Inferior parietal cortex (tissue), 1 donor: ENCODE data around the gene RAD51B.
"Not testable (repeated sequence)": the region's sequence is repeated elsewhere in the genome, so short reads cannot be mapped to it uniquely, and the experiment has no call there.

Source experiments
- DNase-seq: peaks from one replicate; pipeline ENCODE4 v3.0.0-alpha.2; 2016; ENCODE audit errors: extremely low spot score

The RAD51B gene

DNA sequence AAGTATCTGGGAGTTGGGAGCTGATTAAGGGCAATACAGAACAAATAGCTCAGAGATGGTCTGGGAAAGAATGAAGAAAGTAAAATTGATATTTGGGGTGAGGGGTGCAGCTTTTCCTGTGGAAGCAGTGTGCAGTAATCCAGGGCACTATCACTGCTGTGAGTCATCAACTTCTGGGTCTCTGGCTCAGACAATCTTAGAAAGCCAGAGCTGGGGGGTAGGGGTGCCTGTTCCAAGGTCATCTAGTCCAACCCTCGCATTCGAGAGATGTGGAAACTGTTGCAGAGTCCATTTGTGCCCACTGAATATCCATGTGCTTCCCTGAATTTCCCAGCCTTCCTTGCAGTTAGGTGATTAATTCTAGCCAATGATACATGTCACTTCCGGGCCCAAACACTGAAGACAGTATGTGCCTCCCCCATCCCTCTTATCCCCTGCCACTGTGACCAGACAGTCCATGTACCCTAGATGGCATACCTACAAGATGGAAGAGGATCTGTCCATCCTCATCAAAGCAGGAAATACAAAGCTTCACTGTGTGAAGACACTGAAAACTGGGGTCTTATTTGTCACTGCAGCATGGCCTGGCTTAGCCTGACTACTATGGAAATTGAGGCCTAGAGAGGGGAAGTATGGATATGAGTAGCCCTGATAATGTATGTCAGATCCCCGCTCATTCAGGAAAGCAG lies 921.4 kb downstream of the RAD51B start:
- no peak for DNase-seq

DNA sequence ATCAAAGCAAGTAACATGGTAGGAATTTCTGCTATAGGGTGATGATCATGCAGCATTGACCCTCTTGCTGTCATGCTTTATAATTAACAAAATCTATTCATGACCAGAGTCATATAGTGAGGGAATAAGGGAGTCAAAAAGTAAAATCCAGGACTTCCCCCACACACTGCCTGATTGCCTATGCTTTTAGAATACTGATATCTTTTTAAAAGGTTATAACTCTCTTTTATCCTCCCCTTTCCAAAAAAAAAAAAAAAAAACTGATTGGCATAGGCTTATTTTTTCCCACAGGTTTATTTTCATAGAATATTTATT lies 921.9 kb downstream of the RAD51B start:
- no peak for DNase-seq

DNA sequence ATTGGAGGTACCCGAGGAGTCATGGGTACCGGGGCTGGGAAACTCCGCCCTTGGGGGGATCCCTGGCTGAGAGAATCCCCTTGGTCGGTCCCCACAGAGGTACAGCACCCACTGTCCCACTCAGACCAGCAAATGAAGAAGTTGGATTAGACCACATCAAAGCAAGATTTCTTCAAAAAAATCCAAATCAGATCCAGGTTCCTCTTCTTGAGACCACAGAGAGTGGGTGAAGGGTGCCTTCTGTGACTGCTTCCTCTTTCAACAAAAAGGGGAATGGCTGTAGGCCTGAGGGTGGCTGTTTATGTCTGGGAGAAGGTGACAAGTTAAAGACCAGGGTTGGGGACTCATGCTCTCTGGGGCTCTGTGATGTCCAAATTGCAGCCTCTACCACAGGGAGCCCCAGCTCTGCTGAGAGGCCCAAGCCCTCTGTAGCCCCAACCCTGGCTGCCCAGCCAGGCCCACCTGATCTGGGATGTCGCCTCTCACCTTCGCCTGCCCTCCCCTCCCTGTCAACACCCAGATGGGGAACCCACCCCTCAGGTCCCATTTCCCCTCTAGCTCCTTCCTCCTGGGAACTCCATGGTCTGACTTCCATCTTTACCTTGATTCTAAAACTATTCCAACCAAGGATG lies 922.4 kb downstream of the RAD51B start:
- DNase-seq = peak; percentile 39

DNA sequence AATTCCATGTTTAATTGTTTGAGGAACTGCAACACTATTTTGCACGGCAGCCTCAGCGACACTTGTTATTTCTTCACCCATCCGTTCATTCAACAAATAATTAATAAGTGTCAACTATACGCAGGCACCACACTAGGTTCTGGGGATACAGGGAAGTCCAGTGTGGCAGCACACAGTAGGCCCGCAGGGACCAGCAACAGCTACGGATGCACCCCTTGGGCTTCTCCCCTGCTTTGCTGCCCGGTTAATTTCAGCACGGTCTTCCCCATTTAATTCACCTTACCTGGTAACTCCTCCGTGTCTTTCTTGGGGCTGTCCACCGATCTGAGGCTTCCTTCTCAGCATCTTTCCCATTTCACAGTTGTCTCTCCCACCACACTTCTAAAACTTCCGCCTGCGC lies 925.0 kb downstream of the RAD51B start:
- no peak for DNase-seq

DNA sequence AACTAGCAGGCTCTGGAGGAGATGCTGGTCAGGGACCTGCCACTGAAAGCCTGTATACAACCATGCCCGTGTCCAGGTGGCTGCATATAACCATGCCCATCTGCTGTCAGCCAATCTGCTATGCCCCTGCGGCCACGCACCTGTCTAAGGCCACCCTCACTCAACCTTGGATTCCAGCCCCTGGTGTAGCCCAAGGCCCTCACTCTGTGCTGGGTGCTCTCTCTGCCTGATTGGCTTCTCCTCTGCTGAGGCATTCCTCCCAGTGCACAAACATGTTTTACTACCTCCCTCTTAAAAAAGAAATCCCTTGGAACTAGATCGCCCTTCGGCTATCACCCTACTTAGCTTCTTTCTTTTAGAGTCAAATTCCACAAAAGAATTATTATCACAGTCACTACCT lies 927.8 kb downstream of the RAD51B start:
- no peak for DNase-seq

DNA sequence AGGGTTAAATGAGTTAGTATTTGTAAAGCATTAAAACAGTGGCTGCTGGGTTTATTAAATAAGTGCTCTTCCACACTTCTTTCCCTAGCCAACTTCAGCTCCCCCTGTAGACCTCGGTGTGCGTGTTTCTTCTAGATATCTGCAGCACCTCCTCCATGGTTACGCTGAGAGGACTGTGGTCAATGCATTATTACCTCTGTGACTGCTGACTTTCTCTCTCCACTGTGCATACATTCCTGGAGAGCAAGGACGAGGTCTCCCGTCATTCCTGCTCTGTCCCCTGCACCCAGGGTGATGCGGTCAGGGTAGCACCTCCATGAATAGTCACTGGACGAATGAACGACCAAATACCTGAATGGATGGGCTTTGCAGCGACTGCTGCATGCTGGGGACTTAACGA lies 928.7 kb downstream of the RAD51B start:
- DNase-seq = no peak

DNA sequence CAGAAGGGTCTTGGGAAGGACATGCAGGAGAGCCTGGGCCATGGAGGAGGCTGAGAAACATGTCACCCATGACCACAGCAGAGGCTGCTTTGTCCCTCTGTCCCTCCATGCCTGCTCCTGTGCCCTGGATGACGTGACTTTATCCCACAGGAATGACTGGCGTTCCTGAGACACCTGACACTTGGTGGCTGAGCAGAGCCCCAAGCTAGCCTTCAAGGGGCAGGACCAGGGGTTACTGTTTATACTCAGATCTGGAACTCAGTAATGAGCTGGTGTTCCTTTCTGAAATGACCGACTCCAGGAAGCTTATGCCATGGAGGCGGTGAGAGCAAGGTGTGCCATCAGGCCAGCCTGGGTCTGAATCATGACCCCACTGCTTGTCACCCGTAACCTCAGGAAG lies 929.1 kb downstream of the RAD51B start:
- DNase-seq = no peak

DNA sequence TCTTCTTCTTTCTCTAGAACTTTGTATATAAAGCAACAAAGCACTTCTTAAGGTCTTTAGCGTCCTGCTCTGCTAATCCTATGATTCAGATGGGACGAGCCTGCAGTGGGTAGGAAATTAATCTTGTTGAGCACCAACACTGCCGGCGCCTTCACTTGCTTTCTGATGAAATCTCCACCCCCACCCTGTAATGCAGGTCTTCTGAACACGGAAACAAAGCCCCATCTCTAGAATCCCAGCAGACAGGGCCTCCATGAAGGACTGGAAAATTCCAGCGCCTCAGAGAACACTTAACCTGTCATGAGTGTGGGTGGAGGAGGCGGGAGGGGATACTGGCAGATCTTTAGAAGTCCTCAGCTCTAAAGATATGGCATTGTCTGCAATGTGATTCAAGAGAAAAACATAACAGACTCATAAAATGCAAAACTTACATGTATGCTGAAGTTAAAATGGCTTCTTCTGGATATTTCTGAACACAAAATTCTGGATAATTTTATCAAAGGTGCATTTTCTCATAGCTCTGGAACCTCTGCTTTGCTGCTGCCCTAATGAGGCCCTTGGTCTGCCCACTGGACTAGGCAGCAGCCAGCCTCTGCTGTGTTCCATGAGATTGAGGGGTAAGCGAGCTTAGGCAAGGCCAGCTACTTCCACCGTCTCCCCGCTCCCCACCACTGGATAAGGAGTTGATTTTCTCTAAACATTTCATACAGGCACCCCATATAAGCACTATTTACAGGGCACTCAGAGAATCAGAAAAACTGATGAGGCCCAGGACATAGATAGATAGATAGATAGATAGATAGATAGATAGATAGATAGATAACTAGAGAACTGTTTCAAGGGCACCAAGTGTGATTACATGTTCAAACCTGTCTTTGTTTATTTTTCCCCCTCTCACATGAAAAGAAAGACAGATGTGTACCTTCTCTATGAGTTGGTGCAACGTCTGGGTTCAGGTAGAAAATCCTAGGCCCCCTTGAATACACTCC lies 930.2 kb downstream of the RAD51B start:
- no peak for DNase-seq

DNA sequence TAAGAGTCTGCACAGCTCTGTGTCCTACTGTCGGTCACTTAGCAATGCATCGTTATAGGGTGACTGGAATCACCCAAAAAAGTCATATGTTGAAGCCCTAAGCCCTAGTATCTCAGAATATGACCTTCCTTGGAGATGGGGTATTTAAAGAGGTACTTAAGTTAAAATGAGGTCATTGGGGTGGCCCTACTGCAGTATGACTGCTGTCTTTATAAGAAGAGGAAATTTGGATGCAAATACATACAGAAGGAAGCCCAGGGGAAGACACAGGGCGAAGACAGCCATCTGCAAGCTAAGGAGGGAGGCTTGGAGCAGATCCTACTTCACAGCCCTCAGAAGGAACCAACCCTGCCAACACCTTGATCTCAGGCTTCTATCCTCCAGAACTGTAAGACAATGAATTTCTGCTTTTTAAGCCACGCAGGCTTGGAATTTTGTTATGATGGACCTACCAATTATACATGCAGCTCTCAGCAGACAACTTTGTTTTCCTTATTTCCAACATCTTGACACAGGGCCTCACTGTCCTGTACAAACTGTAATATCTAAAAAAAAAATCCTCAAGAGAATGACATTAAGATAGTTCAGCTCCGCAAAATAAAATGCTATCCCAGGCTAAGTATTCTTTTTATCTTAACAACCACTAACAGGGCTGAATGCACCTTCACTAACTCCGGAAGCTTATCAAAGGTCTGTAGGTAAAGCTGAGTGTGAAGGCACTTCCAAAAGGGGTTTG lies 932.9 kb downstream of the RAD51B start:
- DNase-seq = no peak

DNA sequence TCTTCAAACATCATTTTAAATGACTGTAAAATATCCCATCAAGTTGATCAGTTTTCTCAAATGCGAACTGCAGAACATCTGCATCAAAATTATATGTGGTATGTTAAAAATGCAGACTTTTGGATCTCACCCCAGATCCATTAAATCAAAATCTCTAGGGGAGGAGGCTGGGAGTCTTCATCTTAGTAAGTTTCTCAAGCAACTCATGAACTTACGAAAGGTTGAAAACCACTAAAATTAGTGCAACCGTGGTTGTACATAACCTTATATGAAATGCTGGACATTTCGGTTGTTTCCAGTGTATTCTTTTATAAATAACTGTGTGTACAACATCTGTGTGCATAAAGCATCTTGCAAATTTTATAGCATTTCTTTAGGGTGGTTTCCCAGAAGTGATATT lies 934.1 kb downstream of the RAD51B start:
- no peak for DNase-seq

DNA sequence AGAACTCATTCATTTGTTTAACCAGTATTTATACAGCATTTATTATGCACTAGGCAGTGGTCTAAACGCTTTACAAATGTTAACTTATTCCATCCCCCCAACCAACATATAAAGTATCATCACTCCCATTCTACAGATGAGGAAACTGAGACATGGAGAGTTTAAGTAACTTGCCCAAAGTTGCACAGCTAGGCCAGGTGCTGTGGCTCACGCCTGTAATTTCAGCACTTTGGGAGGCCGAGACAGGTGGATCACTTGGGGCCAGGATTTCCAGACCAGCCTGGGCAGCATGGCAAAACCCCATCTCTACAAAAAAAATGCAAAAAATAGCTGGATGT lies 935.4 kb downstream of the RAD51B start:
- DNase-seq = no peak

DNA sequence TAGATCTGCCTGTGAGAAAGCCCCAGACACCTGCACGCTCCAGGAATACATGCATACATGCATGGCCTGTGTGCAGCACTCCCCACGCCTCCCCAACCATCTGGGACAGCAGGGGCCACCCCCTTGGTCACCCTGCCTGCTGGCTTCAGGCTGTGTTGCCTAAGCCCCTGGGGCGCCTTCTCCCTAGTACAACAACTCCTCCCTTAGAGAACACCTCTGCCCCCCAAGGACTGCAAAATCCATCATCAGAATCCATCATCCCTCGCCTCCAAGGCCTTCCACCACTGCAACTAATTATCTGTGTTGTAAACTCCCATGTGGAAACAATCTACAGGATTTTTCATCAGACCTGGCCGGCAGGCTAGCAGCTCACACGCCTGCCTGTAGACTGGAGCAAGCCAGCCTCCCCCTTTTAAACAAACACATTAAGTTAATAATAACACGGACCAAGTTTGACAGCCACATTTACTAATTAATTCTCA lies 936.5 kb downstream of the RAD51B start:
- DNase-seq = no peak

DNA sequence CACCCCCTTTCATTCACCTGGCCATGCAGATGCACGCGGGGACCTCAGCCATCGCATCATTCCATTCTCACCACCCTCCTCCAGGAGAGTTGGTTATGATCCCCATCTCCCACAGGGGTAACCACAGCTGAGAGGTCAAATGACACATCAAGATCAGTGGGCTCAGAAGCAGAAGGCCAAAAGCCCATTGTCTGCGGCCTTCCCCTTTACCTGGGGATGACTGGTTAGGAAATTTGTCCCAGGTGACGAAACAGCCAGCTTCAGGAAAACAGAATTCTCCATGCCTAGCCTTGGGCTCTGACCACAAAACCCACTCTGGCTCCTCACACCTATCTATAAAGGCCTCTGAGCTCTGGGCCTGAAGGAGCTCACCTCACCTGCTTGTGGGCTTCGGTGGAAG lies 937.2 kb downstream of the RAD51B start:
- no peak for DNase-seq

DNA sequence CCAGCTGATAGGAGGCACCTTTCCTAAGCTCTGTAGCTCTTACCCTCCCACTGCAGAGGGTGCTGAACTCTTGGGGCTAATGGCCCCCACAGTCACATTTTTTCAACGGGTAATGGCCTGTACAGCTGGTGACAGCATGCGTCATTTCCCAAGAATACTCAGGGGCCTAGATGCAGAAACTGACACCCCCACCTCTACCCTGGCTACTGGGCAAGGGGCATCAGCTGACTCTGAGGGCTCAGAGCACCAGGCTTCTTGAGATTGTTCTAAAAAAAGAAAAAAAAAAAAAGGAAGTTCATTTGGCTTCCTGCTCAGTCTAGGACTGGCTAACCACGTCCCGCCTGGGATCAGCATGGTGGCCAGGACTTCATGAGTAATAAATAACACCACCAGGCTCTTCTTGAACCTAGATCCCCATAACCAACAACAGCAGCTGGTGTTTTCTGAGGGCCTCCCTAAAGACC lies 938.1 kb downstream of the RAD51B start:
- peak; percentile 13 for DNase-seq

DNA sequence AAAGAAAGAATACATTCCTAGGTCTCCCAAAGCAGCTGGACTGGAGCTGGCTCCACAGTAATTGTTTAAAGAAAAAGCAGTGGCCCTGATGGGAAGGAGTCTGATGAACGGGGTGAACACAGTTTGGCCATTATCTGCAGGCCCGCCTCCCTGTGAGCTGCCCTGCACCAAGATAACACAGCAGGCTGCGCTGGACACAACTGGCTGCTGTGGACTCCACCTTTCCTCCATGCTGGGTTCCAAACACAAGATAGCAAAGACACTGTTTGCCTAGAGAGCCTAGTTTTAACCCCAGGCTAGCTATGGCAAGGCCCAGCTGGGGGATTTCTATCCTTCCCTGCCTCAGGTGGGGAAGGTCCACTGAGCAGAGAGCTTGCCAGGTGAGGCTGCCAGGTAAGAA lies 938.7 kb downstream of the RAD51B start:
- no peak for DNase-seq

DNA sequence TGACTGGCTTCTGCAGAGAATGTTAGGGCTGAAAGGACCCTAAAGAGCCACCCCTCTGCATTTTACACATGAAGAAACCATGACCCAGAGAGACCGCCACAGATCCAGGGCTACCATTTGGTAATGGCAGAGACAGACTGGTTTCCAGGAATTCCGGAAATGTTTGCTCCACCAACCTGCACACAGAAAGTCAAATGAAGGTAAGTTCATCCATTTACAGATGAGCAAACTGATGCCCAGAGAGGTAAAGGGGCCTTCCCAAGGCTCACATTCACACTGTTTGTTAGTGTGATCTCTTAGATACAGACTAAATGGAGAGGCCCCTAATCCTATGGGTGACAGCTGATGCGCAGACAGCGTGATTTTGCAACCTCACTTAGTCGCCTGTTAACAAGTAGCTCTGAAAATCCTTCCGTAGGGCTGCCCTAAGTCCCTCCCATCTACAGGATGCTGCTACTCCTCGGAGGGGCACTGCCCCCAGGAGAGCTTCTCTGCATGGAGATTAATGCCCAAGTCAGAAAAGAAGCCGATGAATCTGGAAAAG lies 939.5 kb downstream of the RAD51B start:
- no peak for DNase-seq

DNA sequence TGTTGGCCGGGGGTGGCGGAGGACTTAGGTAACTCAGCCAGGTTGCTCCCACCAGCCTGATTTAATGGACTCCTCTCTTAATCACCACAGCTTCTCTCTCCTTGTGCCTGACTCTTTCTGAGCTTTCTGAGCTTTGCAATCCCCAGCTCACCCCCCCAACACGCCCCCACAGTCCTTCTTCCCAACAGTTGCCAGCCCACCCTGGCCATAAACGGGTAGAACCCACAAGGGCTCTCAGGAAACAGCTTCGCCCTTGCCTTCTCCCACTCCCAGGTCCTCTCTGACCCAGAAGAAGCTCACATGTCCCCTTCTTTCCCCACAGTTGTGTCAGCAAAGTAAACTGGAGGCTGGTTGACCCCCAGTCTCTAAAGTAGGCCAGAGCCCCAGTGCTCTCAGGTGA lies 940.4 kb downstream of the RAD51B start:
- DNase-seq = no peak

DNA sequence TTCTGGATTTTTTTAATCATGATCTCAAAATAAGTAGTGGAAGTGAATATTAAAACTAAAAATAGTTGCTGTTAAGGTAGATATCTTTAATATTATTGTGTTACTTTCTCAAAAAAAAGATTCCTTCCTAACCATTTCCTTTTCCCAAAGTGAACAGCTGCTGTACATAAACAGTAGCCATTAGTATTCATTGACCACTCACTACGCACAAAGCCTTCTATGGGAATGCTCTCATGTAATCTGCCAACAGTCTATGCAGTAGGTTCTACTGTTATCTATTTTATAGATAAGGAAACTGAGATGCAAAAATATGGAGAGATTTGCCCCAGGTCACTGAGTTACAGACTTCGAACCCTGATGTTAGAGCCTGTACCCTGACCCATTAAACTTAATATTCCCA lies 941.2 kb downstream of the RAD51B start:
- no peak for DNase-seq

DNA sequence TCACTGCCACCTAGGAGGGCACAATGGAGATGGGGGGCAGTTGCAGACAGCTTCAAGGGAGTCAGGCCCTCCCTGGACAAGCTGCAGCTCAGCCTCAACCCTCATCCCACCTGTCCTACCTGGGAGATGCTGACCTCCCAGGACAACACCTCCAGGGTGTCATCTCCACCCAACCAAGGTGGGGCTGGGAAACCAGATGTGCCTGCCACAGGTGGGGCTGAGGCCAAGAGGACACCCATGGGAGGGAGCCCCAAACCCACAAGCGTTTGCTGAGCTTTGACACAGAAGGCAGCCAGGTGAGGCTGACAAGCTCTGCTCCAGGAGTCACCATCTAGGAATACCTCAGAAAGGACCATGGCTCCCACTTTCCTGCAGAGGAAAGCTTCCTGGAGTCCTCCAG lies 941.8 kb downstream of the RAD51B start:
- no peak for DNase-seq

DNA sequence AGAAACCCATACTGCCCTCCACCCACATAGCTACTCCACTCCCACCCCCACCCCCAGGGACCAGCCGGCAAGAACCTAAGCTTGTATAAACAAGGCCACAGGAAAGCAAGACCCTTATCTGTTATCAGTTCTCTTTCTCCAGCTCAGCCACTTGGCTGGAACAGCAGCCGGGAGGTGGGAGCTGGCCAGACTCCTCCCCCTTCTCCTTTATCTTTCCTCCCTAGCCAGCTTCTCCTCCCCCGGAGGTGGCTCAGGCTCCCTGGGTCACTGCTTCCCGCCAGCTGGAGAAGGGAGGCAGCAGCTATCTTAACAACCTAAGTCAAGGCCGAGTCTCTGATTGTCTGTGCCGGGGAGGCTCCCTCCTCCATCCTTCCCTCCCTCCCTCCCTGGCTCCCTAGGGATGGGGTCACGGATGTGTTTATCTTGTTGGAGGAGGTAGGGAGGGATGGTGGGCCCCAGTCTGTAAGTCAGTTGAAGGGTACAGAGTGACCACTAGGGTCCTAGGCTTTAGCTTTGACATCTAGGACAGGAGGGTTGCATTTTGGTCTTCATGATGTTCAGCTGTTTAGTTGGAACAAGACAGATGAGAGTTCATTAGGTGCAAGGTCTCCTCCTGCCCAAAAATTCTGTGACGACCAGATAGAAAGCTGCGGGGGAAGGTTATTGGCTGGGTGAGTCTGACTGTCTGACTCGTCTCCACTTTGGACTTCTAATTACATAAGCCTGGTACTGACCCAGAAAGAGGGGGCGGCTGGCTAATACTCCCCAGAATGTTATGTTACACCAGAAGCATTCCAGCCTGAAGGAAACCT lies 943.6 kb downstream of the RAD51B start:
- DNase-seq = no peak

DNA sequence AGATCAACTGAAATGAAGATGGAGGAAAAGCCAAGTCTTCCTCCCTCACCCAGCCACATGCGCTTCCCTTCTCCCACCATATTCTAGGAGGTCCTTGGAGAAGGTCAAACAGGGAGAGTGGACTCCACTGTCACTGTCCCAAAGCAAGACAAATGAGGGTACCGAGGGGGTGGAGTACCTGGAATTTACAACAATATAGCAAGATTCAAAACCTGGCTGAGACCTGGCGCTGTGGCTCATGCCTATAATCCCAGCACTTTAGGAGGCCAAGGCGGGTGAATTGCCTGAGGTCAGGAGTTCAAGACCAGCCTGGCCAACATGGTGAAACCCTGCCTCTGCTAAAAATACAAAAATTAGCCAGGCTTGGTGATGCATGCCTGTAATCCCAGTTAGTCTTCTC lies 944.3 kb downstream of the RAD51B start:
- DNase-seq = not testable (repeated sequence)
